Gastrocnemius medialis (tissue), 4 donors: Measurements from ENCODE around the gene ZNF141.
"Not testable (repeated sequence)": the region's sequence is repeated elsewhere in the genome, so short reads cannot be mapped to it uniquely, and the experiment has no call there.

Source experiments
- POLR2A ChIP-seq, 2 donors: fragments of 450-650 bp; IDR thresholded peaks; one replicate each; pipeline ENCODE4 v1.6.1; 2017; ENCODE audit warnings: antibody characterized with exemption in 2 of 2, mild to moderate bottlenecking in 2 of 2, moderate library complexity in 2 of 2
- TF ChIP-seq, protein P1 (sequence below), 5 experiments: fragments of 450-650 bp in 3 of 5; fragments of 200-600 bp in 2 of 5; sonication (generic) in 2 of 5; IDR thresholded peaks in 4 of 5; conservative IDR thresholded peaks in 1 of 5; 1 replicate in 4 of 5; 2 replicates in 1 of 5; pipeline ENCODE4 v1.5.1; 2016 to 2019; ENCODE audit warnings: antibody characterized with exemption in 5 of 5, mild to moderate bottlenecking in 3 of 5, moderate library complexity in 3 of 5

DNA sequence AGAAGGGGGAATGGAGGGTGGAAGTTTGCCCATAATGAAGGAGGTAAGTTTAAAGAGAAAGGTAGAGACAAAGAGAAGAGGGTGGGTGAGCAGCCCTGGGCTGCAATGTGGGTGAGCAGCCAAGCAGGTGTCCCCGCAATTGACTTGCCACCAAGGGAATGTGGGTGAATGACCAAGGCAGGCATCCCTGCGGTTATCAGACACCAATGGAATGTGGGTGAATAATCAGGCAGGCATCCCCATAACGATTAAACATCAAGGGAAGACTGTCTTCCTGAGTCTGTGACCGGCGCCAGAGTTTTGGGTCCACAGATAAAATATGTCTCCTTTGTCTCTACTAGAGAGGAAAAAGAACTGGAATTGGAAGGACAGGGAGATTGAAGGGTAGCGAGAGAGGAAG lies 70.7 kb downstream of the ZNF141 start:
- TF ChIP-seq, protein P1, sequence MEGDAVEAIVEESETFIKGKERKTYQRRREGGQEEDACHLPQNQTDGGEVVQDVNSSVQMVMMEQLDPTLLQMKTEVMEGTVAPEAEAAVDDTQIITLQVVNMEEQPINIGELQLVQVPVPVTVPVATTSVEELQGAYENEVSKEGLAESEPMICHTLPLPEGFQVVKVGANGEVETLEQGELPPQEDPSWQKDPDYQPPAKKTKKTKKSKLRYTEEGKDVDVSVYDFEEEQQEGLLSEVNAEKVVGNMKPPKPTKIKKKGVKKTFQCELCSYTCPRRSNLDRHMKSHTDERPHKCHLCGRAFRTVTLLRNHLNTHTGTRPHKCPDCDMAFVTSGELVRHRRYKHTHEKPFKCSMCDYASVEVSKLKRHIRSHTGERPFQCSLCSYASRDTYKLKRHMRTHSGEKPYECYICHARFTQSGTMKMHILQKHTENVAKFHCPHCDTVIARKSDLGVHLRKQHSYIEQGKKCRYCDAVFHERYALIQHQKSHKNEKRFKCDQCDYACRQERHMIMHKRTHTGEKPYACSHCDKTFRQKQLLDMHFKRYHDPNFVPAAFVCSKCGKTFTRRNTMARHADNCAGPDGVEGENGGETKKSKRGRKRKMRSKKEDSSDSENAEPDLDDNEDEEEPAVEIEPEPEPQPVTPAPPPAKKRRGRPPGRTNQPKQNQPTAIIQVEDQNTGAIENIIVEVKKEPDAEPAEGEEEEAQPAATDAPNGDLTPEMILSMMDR (IDR thresholded peaks at IDR 0.05 in 4 of 5, conservative IDR thresholded peaks at IDR 0.05 in 1 of 5) = not testable (repeated sequence)
- TF ChIP-seq POLR2A (IDR thresholded peaks at IDR 0.05) = not testable (repeated sequence)
